GM19043 (cell line): ENCODE data around the gene PTN.

Source experiments
- ATAC-seq: cut with Tn5 transposase; IDR thresholded peaks from one replicate; pipeline ENCODE4 v1.9.1; 2021; ENCODE audit warnings: low read depth; ENCODE audit not compliant: unreplicated experiment

PTN gene

GRCh38 chr7:137343281-137343841 is at the start of gene PTN:
PTN (minus strand) TSS chr7:137343733; CDS start chr7:137254973, 88,760 bp downstream.
- no peak for ATAC-seq

GRCh38 chr7:137390076-137390475 is 46.5 kb upstream of the PTN start:
- ATAC-seq: no peak

GRCh38 chr7:137388916-137389315 is 45.4 kb upstream of the PTN start:
- ATAC-seq: no peak

- no peak for ATAC-seq
Measured at GRCh38 chr7:137386966-137387365, 43.4 kb upstream of the PTN start.

- no peak for ATAC-seq
Measured at GRCh38 chr7:137381045-137381444, 37.5 kb upstream of the PTN start.

GRCh38 chr7:137373507-137373906 is 30.0 kb upstream of the PTN start:
- ATAC-seq: no peak

GRCh38 chr7:137371616-137372015 is 28.1 kb upstream of the PTN start:
- ATAC-seq: no peak

GRCh38 chr7:137366995-137367394 is 23.5 kb upstream of the PTN start:
- ATAC-seq: no peak

GRCh38 chr7:137363683-137364082 is 20.1 kb upstream of the PTN start:
- no peak for ATAC-seq

GRCh38 chr7:137360087-137360679 is 16.6 kb upstream of the PTN start:
- ATAC-seq: no peak

- no peak for ATAC-seq
Measured at GRCh38 chr7:137354961-137355360, 11.4 kb upstream of the PTN start.

- ATAC-seq: no peak
Measured at GRCh38 chr7:137354396-137354795, 10.9 kb upstream of the PTN start.

GRCh38 chr7:137351941-137352340 is 8.4 kb upstream of the PTN start:
- no peak for ATAC-seq

GRCh38 chr7:137345799-137346449 is 2.4 kb upstream of the PTN start:
- no peak for ATAC-seq

GRCh38 chr7:137342828-137343261 is 688 bp downstream of the PTN start:
- no peak for ATAC-seq

- ATAC-seq: no peak
Measured at GRCh38 chr7:137342265-137342664, 1.3 kb downstream of the PTN start.

- no peak for ATAC-seq
Measured at GRCh38 chr7:137337902-137338301, 5.6 kb downstream of the PTN start.

- no peak for ATAC-seq
Measured at GRCh38 chr7:137335814-137336213, 7.7 kb downstream of the PTN start.

GRCh38 chr7:137331378-137331777 is 12.2 kb downstream of the PTN start:
- ATAC-seq: no peak

- ATAC-seq: no peak
Measured at GRCh38 chr7:137329411-137329810, 14.1 kb downstream of the PTN start.

- ATAC-seq: no peak
Measured at GRCh38 chr7:137328373-137329120, 15.0 kb downstream of the PTN start.
